ENCODE results near the gene MRPL27.
"Not testable (repeated sequence)": the region's sequence is repeated elsewhere in the genome, so short reads cannot be mapped to it uniquely, and the experiment has no call there.

Gene MRPL27

GRCh38 chr17:50344731-50345365, 28.1 kb downstream of the MRPL27 start:
- no peak for DNase-seq

GRCh38 chr17:50339381-50339780, 33.6 kb downstream of the MRPL27 start:
- no peak for DNase-seq

GRCh38 chr17:50338645-50339044, 34.3 kb downstream of the MRPL27 start:
- no peak for DNase-seq

GRCh38 chr17:50337956-50338355, 35.0 kb downstream of the MRPL27 start:
- DNase-seq = no peak

GRCh38 chr17:50333291-50334057, 39.5 kb downstream of the MRPL27 start:
- not testable (repeated sequence) for DNase-seq

- no peak for DNase-seq
Measured at GRCh38 chr17:50332196-50332595, 40.8 kb downstream of the MRPL27 start.

- no peak for DNase-seq
Measured at GRCh38 chr17:50331085-50331791, 41.7 kb downstream of the MRPL27 start.

- DNase-seq = no peak
Measured at GRCh38 chr17:50330151-50330775, 42.7 kb downstream of the MRPL27 start.

- DNase-seq = no peak
Measured at GRCh38 chr17:50329716-50330115, 43.3 kb downstream of the MRPL27 start.

GRCh38 chr17:50328363-50329325, 44.3 kb downstream of the MRPL27 start:
- no peak for DNase-seq

GRCh38 chr17:50326831-50327364, 46.1 kb downstream of the MRPL27 start:
- no peak for DNase-seq

GRCh38 chr17:50325906-50326305, 47.1 kb downstream of the MRPL27 start:
- no peak for DNase-seq

- DNase-seq = no peak
Measured at GRCh38 chr17:50323060-50323459, 49.9 kb downstream of the MRPL27 start.

- no peak for DNase-seq
Measured at GRCh38 chr17:50322271-50322670, 50.7 kb downstream of the MRPL27 start.

GRCh38 chr17:50319306-50320004, 53.5 kb downstream of the MRPL27 start:
- no peak for DNase-seq

- no peak for DNase-seq
Measured at GRCh38 chr17:50318501-50319285, 54.3 kb downstream of the MRPL27 start.

Measured in stimulated activated CD4-positive, alpha-beta T cell treated with anti-CD3 and anti-CD28 coated beads, Interleukin-12 subunit alpha, Interleukin-12 subunit beta, amount 100 ng/mL, for 4 hours (primary cell).